Measurements from ENCODE around the gene NUMA1.

The NUMA1 gene, protein sequence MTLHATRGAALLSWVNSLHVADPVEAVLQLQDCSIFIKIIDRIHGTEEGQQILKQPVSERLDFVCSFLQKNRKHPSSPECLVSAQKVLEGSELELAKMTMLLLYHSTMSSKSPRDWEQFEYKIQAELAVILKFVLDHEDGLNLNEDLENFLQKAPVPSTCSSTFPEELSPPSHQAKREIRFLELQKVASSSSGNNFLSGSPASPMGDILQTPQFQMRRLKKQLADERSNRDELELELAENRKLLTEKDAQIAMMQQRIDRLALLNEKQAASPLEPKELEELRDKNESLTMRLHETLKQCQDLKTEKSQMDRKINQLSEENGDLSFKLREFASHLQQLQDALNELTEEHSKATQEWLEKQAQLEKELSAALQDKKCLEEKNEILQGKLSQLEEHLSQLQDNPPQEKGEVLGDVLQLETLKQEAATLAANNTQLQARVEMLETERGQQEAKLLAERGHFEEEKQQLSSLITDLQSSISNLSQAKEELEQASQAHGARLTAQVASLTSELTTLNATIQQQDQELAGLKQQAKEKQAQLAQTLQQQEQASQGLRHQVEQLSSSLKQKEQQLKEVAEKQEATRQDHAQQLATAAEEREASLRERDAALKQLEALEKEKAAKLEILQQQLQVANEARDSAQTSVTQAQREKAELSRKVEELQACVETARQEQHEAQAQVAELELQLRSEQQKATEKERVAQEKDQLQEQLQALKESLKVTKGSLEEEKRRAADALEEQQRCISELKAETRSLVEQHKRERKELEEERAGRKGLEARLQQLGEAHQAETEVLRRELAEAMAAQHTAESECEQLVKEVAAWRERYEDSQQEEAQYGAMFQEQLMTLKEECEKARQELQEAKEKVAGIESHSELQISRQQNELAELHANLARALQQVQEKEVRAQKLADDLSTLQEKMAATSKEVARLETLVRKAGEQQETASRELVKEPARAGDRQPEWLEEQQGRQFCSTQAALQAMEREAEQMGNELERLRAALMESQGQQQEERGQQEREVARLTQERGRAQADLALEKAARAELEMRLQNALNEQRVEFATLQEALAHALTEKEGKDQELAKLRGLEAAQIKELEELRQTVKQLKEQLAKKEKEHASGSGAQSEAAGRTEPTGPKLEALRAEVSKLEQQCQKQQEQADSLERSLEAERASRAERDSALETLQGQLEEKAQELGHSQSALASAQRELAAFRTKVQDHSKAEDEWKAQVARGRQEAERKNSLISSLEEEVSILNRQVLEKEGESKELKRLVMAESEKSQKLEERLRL (N-terminal part only)

DNA sequence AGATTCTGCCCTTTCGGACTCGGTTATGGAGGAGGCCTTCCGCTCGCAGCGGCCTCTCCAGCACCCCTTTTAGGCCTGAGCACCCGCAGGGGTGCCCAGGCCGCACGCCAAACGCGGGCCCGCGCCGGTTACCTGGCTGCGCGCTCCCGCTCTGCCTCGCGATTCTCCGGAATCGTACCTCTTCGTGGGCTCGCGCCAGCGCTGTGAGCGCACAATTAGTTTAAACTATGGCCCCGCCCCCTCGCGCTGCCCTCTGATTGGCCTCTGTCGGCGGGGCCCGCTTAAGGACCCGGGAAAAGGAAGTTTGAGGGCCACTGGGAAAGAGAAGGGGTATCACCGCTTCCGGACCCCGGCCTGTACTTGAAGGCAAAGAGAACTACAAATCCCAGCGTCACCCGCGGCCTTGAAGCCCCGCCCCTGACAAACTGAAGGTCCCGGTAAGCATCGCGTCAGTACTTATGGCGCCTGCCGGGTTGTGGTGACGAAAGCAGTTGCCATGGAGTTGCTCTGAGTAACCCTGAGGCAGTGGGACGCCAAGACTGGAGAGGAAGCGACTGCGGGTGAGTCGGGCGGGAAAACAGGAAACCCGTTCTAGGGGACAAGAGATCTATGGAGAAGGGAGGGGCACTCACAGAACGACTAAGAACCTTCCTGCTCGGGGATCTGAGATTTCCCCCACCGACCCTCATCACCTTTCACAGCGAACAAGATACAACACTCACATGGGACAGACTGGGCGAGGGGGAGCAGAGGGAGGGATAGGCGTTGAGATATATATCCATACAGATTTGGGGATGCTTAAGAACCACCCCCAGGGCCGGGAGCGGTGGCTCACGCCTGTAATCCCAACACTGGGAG, at the start of gene NUMA1, which contains the start of gene LRRC51:
Gene NUMA1 (minus strand): TSS at position 217 of the 858 bp plus-strand sequence. CDS start 44,599 bp downstream, outside the sequence.
Gene LRRC51 (plus strand): TSS at position 525 of the 858 bp plus-strand sequence. CDS start 8,234 bp downstream, outside the sequence.
- peak; percentile 95 for ATAC-seq

DNA sequence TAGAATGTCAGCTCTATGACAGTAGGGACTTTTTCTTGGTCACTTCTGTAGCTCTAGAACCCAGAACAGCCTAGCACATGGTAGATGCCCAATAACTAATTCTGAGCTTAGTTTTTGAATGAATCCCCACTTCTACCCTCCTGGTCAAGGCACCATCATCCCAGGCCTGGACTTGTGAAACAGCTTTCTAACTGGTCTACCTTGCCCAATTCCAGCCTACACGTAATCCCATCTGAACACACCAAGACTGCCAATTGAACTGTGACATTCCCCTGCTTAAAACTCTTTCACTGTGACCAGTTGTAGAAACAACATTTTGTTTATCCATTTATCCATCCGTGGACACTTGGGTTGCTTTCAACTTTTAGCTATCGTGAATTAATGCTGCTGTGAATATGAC, 49.0 kb upstream of the NUMA1 start:
- ATAC-seq = no peak

DNA sequence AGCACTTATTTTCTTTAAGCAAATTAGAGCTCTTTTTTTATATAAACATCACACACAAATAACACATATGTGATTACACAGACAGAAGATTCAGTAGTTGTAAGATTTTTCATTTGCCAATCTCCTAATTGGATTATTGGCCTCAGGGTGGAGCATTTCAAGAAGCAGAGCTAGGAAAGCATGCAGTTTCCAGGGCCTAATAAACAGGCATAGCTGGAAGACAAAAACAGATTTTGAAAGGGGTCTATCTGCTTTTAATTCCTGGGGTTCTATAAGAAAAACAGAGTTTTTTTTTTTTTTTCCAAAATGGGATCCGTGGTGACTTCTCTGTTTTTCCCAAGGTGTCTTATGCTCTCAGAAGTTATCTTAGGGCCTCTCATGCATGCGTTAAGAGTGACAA, 47.6 kb upstream of the NUMA1 start:
- no peak for ATAC-seq

DNA sequence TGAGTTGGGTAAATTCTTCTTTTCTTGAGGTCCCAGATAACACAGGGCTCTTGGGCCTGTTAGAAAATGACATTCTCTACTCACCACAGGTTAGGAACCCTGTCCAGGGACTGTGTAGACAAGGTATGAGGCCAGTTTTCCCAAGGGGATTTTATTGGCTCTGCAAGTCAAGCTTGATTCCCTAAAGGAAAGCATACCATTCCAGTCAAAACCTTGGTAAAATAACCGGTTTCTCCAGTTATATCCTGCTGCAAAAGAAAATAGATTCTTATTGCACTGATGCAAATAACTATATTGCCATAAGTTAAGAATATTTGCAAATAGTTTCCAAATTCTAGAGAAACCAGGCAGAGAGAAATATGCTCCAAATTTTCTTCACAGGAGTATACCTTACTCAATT, 45.6 kb upstream of the NUMA1 start:
- ATAC-seq = no peak

DNA sequence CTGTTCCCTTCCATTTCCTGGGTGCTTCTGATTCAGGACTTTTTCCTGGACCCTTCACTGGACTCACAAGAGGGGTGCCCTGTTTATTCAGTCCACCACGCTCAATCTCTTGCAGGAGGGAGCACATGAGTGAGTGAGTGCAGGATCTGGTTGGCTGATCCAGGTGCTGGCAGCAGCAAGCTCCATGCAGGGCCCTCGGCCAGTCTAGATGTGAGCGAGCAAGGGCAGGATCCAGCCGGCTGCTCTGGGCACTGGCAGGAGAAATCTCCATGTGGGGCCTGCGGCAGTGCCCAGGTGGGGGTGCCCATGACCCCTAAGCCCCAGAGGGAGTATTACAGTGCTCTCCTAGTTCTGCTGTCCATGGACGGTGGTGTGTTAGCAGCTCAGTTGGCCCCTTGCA, 43.7 kb upstream of the NUMA1 start:
- ATAC-seq = no peak

DNA sequence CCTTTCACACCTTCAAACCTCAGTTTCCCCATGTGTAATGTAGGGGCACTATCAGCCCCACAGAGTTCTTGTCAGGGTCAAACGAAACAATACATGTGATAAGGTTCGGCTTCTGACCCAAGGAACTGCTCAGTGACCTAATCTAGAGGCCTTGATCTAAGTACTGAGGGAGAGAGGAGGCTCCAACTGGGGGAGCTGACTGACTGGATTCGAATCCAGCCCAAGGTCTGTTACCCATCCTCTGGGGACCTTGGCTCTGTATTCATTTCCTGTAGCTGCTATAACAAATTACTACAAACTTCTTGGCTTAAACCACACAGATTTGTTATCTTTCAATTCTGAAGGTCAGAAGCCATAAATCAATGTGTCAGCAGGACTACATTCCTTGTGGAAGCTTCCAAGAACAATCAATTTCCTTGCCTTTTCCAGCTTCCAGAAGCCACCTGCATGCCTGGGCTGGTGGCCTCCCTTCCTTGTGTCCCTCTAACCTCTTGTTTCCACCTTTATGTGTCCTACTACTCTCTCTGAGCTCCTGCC, 42.8 kb upstream of the NUMA1 start:
- no peak for ATAC-seq

DNA sequence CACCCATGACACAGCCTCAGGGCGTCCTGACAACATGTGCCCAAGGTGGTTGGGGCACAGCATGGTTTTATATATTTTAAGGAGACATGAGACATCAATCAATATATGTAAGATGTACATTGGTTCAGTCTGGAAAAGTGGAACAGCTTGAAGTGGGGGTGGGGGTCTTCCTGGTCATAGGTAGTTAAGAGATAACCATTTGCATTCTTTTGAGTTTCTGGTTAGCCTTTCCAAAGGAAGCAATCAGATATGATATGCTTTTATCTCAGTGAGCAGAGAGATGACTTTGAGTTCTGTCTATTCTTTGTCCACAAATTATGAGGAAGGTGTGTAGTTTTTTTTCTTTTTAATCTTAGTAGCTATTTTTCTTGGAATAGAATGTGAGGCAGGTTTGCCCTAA, 42.3 kb upstream of the NUMA1 start:
- no peak for ATAC-seq

DNA sequence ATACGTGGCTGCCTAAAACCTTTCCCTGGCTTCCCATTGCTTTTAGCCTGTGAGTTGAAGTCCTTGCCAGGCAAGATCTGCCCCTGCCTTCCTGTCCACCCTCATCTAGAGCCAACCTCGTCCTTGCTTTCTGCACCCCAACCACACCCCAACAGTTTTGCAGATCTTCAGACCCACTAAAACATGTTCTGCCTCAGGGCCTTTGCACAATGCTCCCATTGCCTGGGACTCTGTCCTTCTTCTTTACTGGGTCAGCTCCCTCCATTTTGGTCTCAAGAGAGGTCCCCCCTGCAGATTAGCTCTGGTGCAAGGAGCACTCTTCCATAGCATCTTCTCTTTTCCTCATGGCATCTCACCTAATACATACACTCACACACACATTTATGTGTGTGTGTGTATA, 40.6 kb upstream of the NUMA1 start:
- ATAC-seq = no peak

DNA sequence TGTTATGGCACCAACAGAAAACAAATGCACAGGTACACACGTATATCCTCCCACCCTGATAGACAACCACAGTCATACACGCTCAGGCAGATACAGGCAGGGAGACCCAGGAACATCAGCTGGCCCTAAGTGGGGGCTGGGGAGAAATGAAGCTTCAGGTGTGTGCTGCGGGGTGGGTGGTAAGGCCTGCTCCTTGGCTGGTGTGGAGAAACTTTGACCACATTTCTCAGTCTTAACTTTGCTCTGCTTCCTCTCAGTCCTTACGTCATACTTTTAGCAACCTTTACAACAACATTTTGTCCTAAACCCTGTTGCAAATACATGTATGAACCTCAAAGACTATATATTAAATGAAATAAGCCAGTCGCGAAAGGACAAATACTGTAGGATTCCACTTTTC, 38.9 kb upstream of the NUMA1 start:
- no peak for ATAC-seq

DNA sequence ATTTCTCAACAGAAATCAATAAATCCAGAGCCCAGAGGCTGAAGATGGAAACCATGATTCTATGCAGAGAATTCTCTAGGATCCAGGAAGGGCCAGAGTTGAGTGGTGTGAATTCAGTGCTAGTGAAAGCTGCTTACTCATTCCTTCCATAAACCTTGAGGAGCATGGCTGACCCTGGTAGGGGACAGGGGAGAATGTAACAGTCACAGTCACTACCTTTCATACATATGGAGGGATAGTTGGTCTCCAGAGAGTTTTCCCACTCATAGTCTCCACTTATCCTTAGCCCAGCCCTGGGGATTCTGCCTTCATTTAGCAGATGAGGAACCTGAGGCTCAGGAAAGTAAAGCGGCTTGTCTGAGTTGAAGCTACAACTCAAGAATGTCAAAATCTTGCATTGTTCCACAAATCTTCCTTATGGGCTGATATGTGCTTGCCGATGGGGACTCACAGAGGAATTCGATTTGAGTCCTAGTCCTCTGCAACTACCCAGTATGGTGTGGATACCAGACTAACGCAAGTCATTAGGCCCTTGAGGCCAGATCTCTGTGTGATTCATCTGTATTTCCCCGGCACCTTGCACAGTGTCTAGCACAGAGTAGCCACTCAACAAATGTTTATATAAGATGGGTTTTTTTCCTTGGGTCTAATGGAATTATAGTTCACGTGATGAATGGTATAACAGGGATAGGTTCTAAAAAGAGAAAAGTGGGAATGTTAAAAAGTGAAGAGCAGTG, 35.8 kb upstream of the NUMA1 start:
- ATAC-seq = no peak

DNA sequence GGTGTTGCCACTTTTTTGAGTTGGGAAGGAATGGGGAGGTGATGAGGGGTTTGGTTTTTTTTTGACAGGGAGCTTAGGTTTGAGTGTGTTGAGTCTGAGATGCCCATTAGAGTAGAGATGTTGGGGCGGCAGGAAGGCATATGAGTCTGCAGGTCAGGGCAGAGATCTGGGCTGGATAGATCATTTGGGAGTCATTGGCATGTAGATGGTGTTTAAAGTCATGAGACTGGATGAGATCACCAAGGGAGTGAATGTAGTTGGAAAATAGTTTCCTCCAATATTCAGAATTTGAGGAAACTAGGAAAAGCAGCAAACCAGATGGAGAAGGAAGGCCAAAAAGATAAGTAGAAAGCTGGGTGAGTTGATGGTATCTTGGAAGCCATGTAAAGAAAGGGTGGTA, 34.2 kb upstream of the NUMA1 start:
- no peak for ATAC-seq

DNA sequence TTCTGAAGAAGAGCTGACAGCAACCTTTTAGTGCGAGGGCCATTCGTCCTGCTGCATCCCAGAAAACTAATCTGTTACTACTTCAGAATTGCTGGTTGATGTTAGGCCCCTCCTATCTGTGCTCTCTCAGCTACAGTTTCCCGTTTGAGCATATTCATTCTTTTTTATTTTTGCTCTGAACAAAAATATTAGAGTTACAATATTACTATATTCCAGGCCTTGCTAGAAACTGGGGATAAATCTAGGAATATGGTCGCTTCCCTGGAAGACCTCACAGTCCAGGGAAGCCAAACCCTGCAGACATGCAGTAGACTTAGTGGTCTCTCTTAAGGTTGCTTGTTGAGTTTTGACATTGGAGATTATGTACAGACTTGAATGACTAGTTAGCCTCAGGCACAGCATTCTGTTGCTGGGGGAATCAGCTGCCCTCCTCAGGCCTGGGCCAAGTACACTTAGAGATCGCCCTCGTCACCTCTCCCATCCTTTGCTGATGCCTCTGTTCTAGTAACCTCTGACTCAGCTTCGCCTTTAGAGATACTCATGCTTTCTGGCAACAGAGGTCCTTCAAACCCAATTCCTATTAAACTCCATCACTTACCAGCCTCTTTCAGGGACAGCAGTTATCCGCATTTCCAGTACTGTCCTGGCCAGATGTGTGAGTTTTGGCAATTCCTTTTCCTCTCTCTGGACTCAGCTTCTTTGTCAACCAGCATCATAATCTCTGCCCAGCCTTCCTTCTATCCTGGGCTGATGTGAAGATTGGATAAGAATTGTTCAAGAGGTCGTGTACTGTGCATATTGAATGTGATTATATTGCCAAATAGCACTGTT, 32.9 kb upstream of the NUMA1 start:
- ATAC-seq = no peak

DNA sequence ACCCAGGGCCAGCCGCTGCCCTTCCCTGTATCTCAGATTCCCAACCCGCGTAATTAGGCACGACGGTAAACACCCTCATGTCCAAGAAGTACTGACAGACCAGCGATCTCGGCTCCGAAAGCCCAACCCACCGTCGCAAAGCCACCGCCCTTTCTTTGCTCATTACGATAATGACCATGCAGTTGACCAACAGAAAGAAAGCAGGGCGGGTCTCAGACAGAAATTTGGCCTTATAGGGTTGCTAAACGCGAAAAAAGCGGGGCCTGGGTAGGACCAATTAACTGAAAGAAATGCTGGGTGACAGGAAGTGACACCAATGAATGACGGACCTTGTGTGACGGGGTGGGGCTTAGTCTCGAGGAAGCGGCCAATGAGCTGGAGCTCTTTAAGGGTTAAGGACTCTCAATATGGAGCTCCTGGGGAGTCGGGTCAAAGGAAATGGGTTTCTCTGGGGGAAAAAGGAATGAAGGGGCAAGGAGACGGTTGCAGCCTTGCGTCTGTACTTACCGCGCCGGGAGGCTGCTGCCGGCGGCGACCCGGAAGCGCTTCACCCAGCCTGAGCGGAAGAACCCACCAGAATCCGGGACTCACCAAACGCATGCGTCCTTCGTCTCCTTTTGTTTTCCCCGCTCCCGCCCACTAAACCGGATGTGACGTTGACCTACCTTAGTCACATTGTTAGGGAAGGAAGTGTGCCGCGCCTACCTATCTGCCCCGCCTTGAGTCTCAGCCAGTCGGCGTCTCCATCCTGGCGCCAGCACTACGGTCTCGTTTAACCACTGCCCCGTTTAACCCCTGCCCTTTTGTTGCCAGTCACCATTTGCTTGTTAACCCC, 32.0 kb upstream of the NUMA1 start, which contains the start of gene ANAPC15:
Gene ANAPC15 (minus strand): TSS at position 553 of the 835 bp plus-strand sequence. CDS start 1,419 bp downstream, outside the sequence.
- ATAC-seq = peak; percentile 90

DNA sequence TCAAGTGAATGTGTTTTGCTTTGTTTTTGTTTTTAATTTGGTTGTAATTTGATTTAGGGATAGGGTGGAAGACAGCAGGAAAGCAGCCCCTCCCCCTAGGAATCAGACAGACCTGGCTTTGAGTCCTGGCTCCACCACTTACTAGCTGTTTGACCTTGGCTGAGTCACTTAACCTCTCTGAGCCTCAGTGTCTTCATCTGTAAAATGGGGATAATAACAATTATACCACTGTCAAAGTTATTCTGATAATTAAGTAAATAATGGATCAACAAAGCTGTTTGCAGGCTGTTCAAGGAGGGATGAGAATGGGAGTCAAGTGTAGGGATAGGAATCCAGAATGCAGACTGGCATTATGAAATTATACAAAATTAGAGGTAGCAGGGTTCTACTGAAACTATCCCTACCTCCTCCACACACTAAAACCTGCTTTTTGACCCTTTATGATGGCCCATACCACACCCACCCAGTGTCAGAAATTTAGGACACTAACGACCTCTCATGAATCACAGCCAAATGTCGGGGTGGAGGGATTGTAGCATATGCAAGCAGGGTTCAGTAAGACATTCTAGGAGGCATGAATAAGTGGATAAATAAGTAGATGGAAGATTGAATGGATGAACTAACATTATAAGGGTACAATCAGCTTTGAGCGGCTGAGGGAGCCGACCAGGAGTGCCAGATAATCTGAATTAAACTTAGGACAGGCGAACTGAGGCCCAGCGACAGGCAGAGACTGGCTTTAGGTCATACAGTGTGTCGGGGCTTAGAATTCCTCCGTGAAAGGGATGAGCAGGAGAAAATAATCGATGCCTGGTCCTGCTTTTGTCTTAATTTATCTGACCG, 31.2 kb upstream of the NUMA1 start:
- ATAC-seq = no peak

DNA sequence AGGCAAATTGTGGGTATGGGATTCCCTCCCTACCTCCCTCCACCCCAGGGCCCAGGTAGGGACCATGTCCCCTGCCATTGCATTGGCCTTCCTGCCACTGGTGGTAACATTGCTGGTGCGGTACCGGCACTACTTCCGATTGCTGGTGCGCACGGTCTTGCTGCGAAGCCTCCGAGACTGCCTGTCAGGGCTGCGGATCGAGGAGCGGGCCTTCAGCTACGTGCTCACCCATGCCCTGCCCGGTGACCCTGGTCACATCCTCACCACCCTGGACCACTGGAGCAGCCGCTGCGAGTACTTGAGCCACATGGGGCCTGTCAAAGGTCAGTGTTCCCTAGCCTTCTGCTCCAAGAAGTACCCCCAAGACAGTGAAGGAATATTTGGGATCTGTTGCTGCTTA, 25.5 kb upstream of the NUMA1 start, which contains the start of gene TOMT:
Gene TOMT (plus strand): TSS at position 37 of the 400 bp plus-strand sequence. CDS start 28 bp downstream, at position 65.
- no peak for ATAC-seq

DNA sequence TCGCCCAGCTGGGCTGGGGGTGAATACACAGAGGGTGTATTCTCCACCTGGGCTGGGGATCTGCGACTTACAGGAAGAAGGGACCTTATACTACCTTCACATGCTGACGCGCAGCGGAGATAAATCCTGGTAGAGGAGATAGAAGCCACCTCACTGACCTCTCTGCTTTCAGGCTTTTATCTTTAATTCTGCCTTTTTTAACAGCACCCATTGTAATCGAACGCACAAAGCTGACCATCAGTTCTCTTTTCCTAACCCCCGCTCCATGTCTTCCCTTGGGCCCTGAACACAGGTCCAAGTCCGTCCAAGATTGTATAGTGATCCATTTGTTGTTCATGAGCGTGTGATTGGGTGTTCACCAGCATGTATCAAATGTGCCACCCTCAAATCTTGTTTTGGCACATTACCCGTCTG, 23.4 kb upstream of the NUMA1 start:
- no peak for ATAC-seq

DNA sequence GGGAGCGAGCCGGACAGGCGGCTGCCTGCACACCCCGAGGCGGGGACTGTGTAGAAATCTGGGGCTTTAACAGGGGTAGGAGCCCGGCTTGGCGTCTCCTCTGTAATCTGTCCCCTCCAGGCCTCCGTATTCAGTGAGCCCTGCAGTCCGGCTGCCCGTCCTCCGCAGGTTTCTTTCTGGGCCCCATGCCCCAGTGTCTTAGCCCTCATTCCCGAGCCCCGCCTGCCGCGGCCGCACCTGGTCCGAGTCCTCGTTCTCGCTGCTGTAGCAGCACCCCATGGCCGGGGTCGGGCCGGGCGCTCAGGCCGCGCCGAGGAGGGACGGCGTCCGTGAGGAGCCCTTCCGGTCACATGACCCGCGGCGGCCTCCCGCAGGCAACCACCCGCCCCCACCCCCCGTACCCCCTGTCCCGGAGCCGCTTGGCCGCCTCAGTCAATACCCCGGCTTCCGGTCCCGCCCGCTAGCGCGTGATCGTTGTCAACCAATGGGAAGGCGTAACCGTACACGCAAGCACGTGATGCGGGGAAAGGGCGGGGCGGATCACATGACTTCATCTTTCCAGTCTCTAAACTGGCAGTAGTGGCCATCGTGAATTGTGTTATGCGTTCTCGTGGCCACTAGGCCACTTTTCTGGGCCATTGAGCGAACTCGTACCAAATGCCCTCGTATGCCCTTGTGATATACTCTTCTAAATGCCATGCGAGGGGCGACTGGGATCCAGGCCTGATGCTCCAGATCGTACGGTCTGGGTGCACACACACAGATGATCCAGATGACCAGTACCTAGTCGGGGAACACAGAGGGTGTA, 22.8 kb upstream of the NUMA1 start, which contains the start of gene LAMTOR1:
Gene LAMTOR1 (minus strand): TSS at position 352 of the 808 bp plus-strand sequence. CDS start 73 bp downstream, at position 279.
- peak; percentile 96 to 97 for ATAC-seq
